Measurements from ENCODE around the gene SPOCK1.

Gene SPOCK1

DNA sequence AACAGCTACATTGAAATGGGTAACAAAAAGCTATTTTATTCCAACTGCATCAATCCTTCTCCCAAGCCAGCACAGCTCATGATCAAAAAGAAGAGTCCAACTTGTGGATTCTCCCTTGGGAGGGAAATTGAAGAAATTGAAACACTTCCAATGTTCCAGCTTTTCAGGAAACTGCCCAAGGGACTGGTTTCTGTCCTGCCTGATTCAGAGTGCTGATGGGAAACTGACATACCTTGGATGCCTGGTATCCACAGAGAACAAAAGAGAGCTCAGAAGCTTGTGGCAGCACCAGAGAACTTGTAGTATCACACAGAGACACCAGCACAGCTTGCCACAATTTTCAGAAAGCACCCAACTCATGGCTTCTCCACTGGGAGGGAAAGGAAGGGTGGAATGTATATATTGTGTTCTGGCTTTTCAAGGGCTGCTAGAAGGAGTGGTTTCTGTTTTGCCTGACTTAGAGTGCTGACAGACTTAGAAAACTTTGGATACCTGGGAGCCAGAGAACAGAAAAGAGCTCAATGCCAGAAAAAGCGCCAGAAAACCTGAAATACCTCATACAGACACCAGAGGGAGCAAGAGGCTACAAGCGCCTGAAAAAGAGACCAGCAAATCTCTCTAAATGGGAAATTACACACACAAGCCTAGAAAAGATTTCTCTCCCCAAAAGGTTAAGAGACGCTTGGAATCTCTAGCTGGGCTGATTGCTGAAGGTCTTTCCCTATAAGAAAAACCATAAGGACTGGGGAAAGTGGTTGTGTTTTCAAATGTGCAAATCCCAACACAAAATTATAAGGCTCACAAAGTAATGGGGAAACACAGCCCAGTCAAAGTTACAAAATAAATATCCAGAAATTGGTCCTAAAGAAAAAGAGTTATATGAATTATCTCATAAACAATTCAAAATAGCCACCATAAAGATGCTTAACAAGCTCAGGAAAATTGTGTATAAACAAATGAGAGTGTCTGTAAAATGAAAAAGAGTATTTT lies 178.8 kb downstream of the SPOCK1 start:
- DNase-seq, result peak; percentile 43

DNA sequence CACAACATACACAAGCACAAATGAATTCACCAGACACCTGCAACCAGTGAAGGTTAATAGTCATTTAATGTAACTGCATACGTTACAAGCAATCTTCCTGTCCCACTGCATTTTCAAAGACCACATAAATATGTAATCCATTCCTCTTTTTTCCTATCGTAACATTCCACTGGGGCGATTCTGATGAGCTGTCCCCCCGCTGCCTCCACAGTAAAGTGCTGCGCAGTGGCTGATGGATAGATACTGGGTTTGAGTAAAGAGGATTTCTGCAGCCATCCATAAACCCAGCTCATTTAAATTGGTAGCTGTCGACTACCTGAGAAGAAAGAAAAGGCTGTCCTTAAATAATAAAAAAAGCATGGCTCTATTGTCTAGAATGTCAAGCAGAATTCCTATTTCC lies 181.1 kb downstream of the SPOCK1 start:
- DNase-seq, result no peak

DNA sequence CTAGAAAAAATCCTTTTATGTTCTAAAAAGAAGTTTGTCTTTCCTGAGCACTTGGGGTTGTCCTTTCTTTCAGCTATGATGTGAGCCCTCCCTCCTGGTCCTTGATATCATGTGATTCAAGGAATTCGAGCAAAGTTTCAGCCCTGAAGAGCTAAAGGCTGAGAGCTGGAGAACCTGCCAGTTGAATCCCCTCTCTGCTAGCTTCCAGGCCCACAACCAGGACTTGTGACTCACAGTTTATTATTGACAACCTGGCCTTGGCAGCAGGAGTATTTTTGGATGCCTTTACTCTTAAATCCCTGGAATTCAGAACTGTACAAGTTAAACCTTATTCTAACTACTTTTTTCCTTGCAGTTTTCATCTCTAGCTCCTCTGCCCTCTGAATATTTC lies 182.8 kb downstream of the SPOCK1 start:
- DNase-seq, result no peak

DNA sequence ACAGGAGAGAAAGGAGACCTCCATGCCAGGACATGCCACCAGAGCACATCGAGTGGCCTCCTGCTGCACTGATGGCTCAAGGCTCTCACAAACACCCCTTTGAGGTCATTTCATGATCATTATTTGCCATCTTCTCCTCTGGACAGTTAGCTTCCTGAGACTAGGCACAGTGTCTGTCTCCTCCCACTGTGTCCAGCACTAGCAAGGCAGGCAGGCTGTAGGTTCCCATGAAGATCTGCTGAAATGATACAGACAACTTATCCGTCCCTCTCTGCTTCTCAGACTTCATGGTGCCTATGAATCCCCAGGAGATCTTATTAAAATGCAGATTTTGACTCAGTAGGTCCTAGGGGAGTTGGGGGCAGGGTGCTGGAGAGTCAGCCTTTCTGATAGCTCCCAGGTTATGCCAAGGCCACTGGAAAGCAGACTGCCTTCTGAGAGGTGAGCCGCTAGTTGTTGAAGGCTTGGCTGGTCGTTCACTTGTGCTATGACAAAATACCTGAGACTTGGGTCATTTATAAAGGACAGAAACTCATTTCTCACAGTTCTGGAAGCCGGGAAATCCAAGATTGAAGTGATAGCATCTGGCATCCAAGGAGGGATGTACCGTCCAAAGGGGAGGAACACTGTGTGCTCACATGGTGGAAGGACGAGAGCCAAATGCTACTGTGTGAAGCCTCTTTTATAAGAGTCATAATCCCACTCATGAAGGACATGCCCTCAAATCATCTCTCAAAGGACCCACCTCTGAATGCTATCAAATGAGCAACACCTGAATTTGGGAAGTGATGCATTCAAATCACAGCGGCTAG lies 183.4 kb downstream of the SPOCK1 start:
- no peak for DNase-seq

DNA sequence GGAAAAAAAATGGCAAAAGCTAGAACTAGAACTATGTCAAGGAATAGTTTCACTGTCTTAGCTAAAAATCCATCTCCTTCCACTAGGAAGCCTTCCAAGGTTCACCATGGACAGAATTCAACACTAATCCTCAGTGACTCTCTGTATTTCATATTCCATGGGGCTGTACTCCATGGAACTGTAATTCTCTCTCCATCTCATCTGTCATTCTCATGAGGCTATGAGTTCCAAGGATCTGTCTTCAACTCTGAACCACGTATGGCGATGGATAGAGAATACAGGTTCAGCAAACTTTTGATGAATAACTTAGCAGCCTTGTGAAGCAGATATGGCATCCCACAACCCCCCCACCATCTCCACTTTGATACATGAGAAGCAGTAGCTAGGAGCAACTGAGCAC lies 184.0 kb downstream of the SPOCK1 start:
- DNase-seq, result no peak

DNA sequence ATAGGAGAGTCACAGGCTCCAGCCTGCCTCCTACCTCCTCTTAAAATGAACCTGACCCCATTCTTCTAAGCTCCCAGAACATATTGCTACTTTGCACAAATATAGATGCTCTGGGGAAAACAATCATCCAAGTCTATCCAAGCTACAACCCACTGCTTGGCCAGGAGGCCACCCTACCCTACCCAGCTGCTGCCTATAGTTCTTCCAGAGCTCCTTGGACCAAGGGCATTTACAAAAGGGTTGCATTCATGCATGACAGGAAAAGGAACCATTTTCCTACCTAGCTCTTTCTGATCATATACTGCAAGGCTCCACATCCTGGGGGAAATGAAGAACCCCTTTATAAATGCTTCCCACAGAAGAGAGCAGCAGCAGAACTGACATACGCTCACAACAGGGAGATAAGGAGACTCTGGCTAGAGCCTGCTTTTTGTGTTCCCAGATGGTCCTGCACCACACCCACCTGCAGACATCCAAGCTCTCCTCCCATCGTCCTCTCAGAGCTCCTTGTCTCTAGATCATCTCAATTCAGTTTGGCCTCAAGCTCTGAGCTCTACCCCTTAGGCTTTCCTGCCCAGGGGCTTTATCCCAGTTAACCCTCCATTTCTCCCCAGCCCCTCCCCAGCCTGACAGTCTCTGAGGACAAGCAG lies 185.5 kb downstream of the SPOCK1 start:
- no peak for DNase-seq

DNA sequence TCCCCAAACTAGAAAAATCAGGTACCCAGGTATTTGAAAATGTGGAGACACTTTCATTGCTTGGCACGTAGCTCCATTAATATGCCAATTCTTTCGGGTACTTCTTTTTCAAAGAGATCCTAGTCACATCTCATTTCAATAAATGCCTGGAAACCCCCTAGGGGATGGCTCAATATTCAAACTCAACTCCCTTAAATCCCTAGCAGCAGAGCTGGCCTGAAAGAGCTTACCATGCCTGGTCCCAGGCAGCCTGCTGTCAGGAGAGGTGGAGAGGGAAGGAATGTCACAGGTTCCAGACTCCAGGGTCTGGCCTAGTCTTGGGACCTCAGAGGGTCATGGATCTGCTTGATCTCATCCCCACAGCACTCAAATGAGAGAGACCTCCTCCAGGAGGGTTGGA lies 187.1 kb downstream of the SPOCK1 start:
- DNase-seq, result no peak

DNA sequence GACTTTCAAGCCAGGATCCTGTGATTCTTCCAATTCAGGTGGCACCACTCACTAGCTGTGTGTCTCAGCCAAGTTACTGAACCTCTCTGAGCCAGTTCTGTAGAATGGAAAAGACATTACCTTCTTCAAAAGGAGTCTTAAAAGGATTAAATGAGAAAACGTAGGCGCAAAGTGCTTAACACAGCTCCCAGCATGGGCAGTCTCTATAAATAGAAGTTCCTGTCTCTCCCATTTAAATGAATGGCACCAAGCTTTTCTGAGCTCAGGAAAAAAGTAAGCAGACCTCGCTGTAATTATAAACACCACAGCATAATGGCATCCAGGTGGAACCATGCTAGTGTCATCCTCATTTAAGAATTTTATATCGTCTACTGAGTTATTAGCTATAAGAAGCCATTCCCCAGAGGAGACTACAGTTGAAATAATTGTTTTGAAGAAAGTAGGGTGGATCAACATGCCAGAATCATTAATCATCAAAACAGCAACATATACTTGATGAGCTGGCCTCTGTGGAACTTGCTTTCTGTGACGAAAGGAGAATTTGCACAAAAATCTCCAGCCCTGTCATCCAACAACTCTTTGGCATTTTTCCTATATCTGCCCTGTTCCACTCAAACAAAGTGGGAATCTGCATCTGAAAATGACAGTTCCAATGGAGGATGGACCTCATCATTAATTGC lies 188.9 kb downstream of the SPOCK1 start:
- peak; percentile 93 for DNase-seq

DNA sequence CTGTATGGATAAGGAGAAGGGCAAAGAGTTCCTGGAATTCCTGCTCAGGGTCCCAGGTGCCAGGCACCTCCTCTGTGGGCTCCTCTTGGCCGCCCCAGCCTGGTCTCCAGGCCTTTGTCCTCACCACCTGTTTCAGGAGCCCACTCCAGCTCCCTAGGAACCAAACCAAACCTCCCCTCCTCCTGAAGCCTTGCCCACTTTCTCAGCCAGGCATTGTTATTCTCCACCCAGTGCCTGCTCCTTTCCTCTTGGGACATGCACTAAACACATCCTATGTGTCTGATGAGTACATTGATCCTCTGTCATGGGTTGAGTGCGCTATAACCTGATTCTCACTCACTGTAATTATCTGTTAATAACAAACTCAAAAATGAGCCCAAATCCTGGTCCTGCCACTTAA lies 189.8 kb downstream of the SPOCK1 start:
- DNase-seq, result no peak

DNA sequence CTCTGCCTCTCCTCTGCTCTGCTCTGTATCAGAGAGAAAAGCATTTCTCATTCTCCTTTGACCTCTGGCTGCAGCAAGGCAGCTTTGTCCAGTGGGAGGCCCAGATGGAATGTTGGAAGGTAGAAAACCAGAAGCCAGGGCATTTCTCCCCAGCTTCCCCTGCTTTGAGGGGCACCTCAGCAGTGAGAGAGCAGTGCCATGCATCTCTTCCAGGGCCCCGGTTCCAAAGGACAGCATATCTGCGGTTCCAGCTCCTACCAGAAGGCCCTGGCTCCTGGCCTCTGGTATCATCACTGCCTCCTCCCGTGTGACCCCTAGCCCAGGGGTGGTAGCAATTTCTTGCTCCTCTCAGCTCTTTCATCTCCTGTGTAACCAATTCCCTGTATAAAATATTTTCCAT lies 190.8 kb downstream of the SPOCK1 start:
- DNase-seq, result no peak

DNA sequence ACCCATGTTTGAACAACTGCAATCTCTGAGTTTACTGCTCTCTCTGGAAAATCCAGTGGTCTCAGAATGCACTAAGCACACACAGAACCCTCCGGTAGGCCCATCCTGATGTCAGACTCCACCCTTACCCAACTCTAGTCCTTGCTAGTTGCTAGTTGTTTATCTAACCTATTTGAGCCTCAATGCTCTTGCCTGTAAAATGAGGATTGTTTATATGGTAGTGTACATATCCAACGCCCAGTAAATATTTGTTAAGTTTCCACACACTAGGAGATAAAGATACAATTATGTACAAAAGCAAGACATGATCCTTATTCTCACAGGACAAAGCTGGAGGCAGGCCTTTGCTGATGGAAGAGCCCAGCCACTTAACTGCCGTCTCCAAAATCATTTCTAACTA lies 192.2 kb downstream of the SPOCK1 start:
- no peak for DNase-seq

DNA sequence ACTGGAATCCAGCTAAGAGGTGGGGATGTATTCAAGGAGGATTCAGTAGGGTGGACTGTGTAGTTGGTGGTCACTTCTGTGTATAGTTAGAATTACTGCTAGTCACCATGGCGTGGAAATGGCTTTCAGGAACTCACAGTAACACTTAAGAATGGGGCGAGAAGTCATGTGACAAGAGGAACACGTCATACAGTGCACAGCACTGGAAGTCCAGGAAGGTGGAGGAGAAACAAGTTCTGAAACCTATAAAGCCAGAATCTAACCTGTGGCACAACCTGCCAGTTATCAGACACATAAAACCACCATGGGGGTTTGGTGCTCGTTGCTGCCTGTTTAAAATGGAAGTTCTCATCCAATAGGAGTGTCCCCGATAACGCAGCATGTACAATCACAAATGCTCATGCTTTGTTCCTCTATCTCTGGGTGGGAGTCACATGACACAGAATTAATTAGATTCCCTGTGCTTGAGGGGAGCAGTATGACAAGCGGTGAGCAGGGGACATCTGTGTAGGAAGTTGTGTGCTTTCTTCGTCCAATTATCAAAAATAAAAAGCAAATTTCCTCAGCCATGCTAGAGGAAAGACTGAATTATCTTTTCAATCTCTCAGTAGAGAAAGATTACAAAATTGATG lies 193.0 kb downstream of the SPOCK1 start:
- no peak for DNase-seq

DNA sequence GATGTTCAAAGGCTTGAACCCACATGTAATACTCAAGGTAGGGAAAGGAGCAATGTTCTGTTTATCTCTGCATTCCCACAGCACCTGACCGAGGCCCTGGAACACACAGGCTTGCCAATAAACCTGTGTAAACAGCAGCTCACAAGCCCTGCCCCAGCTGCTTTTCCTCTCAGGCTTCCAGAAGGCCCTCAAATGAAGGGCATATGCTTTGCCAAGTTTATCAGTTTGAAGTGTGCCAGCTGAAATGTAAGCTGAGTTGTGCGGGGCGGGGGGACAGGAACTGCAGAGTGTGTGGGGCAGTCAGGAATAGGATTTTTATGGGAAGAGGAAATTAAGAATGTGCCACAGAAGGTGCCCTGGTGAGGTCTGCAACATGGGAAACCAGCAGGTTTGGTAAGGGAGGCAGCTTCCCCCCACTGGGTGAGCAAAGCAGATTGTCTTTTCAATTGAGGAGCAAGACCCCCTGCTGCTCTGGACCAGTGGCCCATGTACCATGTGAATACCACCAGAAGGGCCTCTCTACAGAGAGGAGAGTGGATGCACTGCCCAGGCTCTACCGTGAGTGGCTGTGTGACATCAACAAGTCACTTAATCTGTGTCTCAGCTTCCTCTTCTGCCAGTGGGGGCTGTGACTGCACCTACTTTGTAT lies 194.8 kb downstream of the SPOCK1 start:
- DNase-seq, result no peak

DNA sequence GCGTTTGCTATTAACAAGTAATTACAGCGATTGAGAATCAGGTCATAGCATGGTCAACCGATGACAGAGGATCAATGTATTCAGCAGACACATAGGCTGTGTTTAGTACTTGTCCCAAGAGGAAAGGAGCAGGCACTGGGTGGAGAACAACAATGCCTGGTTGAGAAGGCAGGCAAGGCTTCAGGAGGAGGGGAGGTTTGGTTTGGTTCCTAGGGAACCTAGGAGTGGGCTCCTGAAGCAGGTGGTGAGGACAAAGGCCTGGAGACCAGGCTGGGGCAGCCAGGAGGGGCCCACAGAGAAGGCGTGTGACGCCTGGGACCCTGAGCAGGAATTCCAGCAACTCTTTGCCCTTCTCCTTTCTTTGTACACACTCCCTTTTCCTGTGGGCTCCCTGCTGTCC lies 195.6 kb downstream of the SPOCK1 start:
- no peak for DNase-seq

DNA sequence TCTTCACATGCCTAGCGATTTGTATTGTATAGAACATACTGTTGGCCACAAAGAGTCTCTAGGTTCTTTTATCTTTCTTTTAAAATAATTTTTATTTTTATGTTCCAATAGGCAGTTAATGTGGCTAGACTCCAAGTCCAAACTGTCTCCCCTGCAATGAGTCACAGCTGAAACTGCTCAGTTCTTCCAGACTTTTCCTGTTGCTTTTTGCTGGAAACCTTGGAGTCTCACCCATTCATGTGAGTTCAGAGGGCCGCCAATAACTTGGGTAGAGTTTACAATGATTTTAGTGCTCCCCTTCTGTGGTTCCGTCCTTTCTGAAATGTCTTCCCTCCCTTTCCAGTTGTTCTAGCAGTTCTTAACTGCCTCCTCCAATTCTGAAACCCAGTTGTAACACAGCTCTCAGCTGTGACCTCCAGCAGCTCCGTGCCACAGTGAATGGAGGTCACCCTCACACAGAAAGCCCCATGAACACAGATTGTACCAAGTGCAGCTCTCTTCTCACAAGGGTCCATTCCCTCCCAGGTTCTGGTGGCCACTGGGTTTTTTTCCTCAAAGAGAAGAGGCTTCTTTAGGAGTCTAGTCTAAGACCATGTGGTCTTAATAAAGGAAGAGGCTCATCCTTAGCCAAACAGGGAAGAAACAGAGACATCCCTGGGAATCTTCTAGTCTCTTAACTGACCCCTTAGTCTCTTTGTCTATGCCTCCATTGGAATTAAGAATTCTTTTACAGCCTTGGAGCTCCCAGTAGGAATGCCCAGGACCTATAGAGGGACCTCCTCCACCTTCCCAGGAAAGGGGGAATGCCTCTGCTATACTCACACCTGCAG lies 198.5 kb downstream of the SPOCK1 start:
- DNase-seq, result peak; percentile 18

DNA sequence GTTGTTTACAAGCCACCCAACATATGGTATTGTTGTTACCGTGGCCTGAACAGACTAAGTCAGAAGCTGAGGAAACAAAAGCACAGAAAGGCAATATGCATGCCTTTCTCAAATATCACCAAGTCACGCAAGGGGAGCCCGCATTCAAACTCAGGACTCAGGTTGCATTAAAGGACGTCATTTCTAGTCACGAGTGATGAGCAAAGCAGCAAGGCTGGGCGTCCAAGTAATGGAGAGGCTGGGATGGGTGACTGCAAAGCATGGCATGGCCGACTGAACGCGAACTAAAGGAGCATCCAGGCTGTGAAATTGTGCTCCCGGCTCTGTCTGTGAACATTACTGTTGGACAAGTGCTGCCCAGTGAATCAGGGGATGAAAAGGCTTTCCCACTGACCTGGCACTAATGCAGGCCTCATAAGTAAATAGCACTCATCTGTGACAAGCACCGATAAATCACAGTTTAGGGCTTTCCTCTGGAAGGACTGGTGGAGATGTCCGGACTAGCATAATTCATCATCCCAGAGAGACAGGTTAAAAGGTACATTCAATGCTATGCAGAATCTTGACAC lies 202.8 kb downstream of the SPOCK1 start:
- DNase-seq, result no peak

DNA sequence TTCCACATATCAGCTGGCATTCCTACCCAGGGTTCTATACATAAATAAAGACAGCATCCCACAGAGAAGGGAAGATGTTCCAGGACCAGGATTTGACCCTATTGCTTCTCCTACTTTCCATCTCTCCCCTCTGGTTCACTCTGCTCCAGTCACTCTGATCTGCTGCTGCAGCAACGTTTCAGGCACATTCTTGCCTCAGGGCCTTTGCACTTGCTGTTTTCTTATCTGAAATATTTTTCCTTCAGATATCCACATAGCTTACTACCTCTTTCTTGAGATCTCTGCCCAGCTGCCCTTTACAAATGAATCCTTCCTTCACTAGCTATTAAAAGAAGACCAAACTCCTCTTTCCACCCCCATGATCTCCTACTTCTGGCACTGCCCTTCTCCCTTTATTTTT lies 204.5 kb downstream of the SPOCK1 start:
- DNase-seq, result no peak

DNA sequence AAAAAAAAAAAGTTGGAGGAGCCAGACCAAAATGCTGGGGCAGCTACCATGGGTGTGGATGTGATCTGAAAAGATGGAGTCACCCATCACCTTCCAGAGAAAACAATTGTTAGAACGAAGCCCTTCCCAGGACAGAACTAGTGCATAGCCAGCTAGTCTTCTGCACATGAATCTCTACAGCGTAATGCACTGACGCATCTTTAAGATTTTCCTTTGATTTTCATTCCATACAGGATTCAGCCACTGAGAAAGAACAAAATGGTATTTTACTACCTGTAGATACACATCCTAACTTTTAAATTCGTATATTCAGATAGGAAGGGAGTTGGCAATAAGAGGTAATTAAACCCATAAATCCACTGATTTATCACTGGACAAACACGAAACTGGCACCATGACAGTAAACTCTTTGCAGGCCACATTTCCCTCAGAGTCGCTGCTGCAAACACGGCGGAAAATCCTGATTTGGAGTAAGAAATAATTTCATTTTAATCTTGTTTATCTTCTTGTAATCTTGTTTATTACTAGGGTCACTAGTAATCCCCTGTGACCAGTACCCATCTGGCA lies 206.6 kb downstream of the SPOCK1 start:
- no peak for DNase-seq

DNA sequence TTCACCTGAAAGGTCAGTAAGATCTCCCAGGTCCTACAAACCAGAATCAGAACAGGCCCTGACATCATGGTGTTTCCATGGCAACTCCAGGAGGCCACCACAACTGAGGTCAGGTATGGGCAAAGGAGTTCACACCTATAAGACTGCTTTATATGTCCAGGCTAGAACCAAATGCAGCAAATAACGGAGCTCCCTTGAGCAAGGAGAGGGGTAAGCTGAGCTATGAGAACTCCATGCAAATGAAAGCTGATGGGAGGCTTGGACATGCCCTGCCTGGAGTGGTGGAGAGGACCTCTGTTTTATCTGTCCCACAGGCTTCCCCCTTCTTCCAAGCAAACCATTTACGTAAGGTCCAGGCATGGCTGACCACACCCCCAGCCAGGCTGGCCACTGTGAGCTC lies 207.7 kb downstream of the SPOCK1 start:
- DNase-seq, result no peak

DNA sequence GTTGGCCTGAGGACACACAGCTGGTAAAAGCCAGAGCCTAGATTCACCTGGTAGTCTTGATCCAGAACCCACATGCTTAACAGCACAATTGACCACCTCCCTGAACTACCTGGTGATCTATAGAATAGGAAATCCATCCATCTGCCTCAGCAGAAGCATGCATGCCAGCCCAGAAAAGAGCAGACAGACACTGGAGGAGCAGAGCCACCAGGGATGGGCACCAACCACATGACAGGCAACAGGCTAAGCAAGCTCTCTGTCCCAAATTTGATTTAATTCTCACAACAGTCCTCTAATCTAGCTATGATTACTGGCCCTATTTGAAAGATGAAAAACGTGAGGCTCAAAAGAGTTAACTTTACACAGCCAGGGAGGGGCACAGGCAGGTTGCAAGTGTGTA lies 208.1 kb downstream of the SPOCK1 start:
- no peak for DNase-seq
